Glomerular visceral epithelial cell (primary cell): Measurements from ENCODE around the gene SGSM2.

ENCODE experiments used
- DNase-seq: peaks from one replicate; pipeline ENCODE4 v3.0.0-alpha.2; 2016; ENCODE audit errors: extremely low spot score

SGSM2 gene

GRCh38 chr17:2398182-2398581 lies 60.9 kb downstream of the SGSM2 start:
- no peak for DNase-seq

- peak; percentile 71 for DNase-seq
These were observed 61.6 kb downstream of the SGSM2 start for GRCh38 chr17:2398655-2399571.

- DNase-seq, result peak; percentile 97
These were observed 62.5 kb downstream of the SGSM2 start for GRCh38 chr17:2399572-2400473.

- DNase-seq, result peak; percentile 53
These were observed 63.2 kb downstream of the SGSM2 start for GRCh38 chr17:2400474-2400866.

GRCh38 chr17:2400877-2401425 lies 63.6 kb downstream of the SGSM2 start, which contains the start of gene MNT:
TSS of gene MNT (minus strand) at chr17:2401060. CDS start at chr17:2400712, 348 bp downstream.
- DNase-seq, result peak; percentile 97

GRCh38 chr17:2401426-2402221 lies 64.3 kb downstream of the SGSM2 start:
- DNase-seq, result peak; percentile 100

- DNase-seq, result no peak
These were observed 65.2 kb downstream of the SGSM2 start for GRCh38 chr17:2402544-2402943.

- no peak for DNase-seq
These were observed 65.7 kb downstream of the SGSM2 start for GRCh38 chr17:2403044-2403443.

- peak; percentile 71 for DNase-seq
These were observed 68.1 kb downstream of the SGSM2 start for GRCh38 chr17:2405247-2405926.

GRCh38 chr17:2406271-2406902 lies 69.1 kb downstream of the SGSM2 start:
- no peak for DNase-seq

GRCh38 chr17:2406903-2407790 lies 69.8 kb downstream of the SGSM2 start:
- DNase-seq, result peak; percentile 87

- DNase-seq, result no peak
These were observed 73.7 kb downstream of the SGSM2 start for GRCh38 chr17:2410951-2411350.

- no peak for DNase-seq
These were observed 75.3 kb downstream of the SGSM2 start for GRCh38 chr17:2412561-2413021.

- no peak for DNase-seq
These were observed 77.3 kb downstream of the SGSM2 start for GRCh38 chr17:2414446-2415064.

GRCh38 chr17:2415081-2415480 lies 77.8 kb downstream of the SGSM2 start:
- no peak for DNase-seq

GRCh38 chr17:2416010-2416734 lies 78.9 kb downstream of the SGSM2 start:
- peak; percentile 91 for DNase-seq

- DNase-seq, result no peak
These were observed 81.3 kb downstream of the SGSM2 start for GRCh38 chr17:2418572-2418971.

GRCh38 chr17:2419486-2419885 lies 82.2 kb downstream of the SGSM2 start:
- DNase-seq, result no peak
